Measurements from ENCODE around the gene CASKIN2.

CASKIN2 gene, protein sequence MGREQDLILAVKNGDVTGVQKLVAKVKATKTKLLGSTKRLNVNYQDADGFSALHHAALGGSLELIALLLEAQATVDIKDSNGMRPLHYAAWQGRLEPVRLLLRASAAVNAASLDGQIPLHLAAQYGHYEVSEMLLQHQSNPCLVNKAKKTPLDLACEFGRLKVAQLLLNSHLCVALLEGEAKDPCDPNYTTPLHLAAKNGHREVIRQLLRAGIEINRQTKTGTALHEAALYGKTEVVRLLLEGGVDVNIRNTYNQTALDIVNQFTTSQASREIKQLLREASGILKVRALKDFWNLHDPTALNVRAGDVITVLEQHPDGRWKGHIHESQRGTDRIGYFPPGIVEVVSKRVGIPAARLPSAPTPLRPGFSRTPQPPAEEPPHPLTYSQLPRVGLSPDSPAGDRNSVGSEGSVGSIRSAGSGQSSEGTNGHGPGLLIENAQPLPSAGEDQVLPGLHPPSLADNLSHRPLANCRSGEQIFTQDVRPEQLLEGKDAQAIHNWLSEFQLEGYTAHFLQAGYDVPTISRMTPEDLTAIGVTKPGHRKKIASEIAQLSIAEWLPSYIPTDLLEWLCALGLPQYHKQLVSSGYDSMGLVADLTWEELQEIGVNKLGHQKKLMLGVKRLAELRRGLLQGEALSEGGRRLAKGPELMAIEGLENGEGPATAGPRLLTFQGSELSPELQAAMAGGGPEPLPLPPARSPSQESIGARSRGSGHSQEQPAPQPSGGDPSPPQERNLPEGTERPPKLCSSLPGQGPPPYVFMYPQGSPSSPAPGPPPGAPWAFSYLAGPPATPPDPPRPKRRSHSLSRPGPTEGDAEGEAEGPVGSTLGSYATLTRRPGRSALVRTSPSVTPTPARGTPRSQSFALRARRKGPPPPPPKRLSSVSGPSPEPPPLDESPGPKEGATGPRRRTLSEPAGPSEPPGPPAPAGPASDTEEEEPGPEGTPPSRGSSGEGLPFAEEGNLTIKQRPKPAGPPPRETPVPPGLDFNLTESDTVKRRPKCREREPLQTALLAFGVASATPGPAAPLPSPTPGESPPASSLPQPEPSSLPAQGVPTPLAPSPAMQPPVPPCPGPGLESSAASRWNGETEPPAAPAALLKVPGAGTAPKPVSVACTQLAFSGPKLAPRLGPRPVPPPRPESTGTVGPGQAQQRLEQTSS (N-terminal part only)

GRCh38 chr17:75515496-75516254, at the start of gene CASKIN2:
CASKIN2 (minus strand) TSS chr17:75515537; CDS start chr17:75513804, 1,733 bp downstream.
- TF ChIP-seq CTCF (IDR thresholded peaks at IDR 0.05; ENCODE audit: borderline replicate concordance, insufficient read depth, low read depth, low read length) = peak; percentile 99
- H3K4me3 ChIP-seq (ENCODE audit: low read depth, low read length) = peak within 1 kb of the TSS; percentile 49

- TF ChIP-seq CTCF (IDR thresholded peaks at IDR 0.05; ENCODE audit: borderline replicate concordance, insufficient read depth, low read depth, low read length) = no peak
These were observed 49.7 kb upstream of the CASKIN2 start for GRCh38 chr17:75565066-75565465.

DNA sequence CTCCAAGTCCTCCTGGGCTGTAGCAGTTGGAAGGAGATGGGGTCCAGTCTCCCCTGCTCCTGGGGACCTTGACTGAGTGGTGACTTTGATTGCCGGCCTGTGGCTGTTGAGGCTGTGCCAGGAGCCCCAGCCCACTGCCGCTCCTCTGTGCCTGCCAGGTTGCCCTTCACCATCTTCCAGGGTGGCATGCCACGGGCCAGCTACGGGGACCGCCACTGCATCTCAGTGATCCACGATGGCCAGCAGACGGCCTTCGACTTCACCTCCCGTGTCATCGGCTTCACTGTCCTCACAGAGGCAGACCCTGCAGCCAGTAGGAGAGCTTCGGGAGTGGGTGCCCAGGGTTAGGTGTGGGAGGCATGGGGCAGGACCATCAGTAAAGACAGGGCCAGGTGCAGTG, 48.9 kb upstream of the CASKIN2 start:
- no peak overlapping the region for H3K4me3 ChIP-seq (ENCODE audit: low read depth, low read length)
- no peak for TF ChIP-seq CTCF (IDR thresholded peaks at IDR 0.05; ENCODE audit: borderline replicate concordance, insufficient read depth, low read depth, low read length)

More at GRCh38 chr17:75565066-75565465, 49.7 kb upstream of the CASKIN2 start:
- H3K4me3 ChIP-seq (ENCODE audit: low read depth, low read length) = no peak overlapping the region

DNA sequence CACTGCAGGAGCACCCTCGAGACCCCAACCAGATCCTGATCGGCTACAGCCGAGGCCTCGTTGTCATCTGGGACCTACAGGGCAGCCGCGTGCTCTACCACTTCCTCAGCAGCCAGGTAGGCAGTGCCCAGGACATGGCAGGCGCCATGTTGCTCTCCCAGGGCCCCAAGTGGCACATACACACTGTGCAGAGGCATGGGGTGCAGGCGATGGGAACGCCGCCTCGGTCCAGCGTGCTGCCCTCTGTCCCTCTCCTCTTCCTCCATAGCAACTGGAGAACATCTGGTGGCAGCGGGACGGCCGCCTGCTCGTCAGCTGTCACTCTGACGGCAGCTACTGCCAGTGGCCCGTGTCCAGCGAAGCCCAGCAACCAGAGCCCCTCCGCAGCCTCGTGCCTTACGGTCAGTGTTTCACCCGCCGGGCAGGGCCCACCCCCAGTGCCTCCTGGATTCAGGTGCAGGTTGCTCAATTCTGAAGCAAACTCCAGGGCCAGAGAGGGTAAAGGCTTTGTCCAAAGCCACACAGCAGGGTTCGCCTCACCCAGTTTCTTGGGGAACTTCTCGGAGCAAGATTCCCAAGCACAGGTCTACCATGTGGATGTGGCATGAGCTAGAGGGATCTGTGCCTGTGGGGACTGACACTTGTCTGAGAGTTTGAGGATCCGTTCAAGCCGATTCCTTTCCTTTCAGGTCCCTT, 47.9 kb upstream of the CASKIN2 start:
- no peak overlapping the region for H3K4me3 ChIP-seq (ENCODE audit: low read depth, low read length)
- TF ChIP-seq CTCF (IDR thresholded peaks at IDR 0.05; ENCODE audit: borderline replicate concordance, insufficient read depth, low read depth, low read length) = no peak

DNA sequence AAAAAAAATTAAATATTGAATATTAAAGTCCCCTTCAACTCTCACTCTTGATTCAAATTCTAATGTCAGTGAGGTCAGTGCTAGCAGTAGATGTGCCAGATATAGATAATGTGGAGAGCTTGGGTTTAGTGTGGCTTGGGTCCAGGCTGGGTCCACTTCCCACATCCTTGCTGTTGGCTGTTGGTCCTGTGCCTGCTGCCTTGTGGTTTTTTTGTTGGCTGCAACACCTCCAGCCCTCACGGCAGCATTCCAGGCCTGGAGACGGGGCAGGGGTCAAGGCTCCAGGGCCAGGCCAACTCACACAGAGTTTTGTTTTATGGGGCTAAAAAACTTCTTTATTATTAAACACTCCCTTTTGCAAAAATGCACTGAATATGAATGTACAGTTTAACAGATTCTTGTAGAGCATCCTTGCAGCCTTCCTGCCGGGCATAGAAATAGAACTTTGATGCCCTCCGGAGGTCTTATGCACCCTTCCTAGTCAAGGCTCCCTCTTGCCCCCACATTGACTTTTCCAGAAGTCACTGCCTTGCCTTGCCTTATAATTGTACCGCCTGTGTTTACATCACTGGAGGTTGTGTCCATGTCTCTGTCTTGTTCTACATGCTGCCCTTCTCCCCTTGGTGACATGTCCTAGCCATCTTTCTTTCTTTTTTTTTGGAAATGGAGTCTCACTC, 46.7 kb upstream of the CASKIN2 start:
- no peak overlapping the region for H3K4me3 ChIP-seq (ENCODE audit: low read depth, low read length)
- TF ChIP-seq CTCF (IDR thresholded peaks at IDR 0.05; ENCODE audit: borderline replicate concordance, insufficient read depth, low read depth, low read length) = no peak

Data from GM12875 (cell line).